ENCODE results near the gene TM2D1.

TM2D1 gene

DNA sequence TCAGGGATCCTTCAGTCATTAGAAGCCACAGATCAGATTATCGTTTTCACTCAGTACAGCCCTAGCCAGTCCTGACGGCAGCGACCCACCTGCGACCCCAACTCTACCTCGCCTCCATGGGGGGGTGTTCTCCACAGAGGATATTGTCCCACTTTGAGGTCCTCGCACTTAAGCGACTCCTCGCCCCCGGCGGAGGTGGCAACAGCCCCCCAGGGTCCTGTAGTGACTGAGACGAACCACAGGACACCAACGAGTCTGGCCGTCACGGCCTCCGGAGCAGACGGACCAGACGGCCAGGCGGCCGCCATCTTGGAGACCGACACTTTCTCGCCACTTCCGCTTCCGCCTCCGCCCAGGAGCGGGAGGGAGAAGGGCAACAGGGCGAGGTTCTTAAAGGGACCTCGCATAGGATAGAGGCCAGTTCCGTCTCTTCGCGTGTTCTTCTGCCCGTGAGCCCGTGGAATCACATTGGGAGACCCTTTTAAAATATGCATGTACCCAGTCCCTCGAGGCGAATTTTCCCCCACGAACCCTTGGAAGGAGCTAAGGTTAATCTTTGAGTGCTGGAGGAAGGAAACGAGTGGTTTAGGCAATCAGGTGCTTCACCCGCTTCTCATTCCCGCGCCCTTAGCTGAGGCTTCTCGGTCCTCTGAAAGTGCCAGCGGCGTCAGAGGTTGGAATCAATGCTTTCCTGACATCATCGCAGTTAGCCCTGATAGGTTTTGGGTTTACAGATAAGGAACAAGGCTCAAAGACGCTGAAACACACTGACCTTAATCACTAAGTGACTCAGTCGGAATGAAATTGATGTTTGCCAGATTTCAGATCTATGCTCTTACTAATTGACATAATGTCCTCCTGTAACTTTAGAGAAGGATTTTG is at the start of gene TM2D1:
Gene TM2D1, minus strand, starts transcription at position 329 of the 882 bp plus-strand sequence. Its CDS starts 21 bp downstream, at position 308.
- TF ChIP-seq, protein P1, sequence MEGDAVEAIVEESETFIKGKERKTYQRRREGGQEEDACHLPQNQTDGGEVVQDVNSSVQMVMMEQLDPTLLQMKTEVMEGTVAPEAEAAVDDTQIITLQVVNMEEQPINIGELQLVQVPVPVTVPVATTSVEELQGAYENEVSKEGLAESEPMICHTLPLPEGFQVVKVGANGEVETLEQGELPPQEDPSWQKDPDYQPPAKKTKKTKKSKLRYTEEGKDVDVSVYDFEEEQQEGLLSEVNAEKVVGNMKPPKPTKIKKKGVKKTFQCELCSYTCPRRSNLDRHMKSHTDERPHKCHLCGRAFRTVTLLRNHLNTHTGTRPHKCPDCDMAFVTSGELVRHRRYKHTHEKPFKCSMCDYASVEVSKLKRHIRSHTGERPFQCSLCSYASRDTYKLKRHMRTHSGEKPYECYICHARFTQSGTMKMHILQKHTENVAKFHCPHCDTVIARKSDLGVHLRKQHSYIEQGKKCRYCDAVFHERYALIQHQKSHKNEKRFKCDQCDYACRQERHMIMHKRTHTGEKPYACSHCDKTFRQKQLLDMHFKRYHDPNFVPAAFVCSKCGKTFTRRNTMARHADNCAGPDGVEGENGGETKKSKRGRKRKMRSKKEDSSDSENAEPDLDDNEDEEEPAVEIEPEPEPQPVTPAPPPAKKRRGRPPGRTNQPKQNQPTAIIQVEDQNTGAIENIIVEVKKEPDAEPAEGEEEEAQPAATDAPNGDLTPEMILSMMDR (IDR thresholded peaks at IDR 0.05; ENCODE audit: insufficient read depth, low read length, missing control alignments): no peak
- ChIA-PET POLR2A (no interaction called here), CTCF (no interaction called here)
- peak; percentile 28 for DNase-seq (ENCODE audit: low read depth, low spot score)
- H3K4me3 ChIP-seq (ENCODE audit: low read depth, low read length): peak within 1 kb of the TSS; percentile 100

DNA sequence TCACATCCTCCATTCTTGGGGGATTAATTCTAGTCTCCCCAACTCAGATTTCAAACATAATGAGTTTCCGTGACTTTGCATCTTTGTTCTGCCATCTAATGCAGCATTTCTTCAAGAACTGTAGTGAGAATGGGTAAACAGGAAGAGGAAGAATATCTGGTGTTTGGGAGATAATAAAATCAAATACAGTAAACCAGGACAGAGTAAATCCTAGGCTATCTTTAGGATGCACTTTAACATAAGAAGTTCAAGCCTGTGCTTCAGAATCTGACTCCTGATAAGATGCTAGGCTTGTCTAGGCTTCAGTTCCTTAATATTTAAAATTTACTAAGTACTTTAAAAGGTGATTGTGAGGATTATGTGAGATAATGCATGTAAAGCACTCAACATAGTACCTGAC is 45.2 kb upstream of the TM2D1 start:
- TF ChIP-seq, protein P1 (IDR thresholded peaks at IDR 0.05; ENCODE audit: insufficient read depth, low read length, missing control alignments): no peak
- CTCF ChIA-PET: interaction anchor here (1.5 to 1.7 kb wide), 2 partner anchors 10 to 83 kb away, joined by 3 to 4 read pairs; no protein-coding TSS in a partner anchor
- no peak overlapping the region for H3K4me3 ChIP-seq (ENCODE audit: low read depth, low read length)
- DNase-seq (ENCODE audit: low read depth, low spot score): no peak
- POLR2A ChIA-PET: no interaction called here

DNA sequence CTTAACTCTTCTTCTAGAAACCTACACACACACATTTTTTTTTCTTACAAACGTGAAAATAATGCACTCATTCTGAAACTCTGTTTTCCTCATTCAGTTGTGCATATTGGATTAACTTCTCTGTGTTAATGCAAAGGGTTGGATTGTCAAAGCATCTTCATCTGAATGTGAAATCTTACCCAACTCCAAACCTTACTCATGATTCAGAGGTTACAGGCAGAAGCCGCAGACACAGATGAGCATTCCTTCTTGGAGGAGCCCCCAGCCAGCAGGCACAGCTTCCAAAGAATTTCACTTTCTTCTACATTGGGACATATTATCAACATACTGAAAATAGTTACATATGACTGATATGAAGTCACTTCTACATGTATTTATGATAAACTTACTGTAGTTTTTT is 33.0 kb upstream of the TM2D1 start:
- H3K4me3 ChIP-seq (ENCODE audit: low read depth, low read length): no peak overlapping the region
- ChIA-PET CTCF (no interaction called here), POLR2A (no interaction called here)
- peak; percentile 9 for DNase-seq (ENCODE audit: low read depth, low spot score)
- TF ChIP-seq, protein P1 (IDR thresholded peaks at IDR 0.05; ENCODE audit: insufficient read depth, low read length, missing control alignments): no peak

DNA sequence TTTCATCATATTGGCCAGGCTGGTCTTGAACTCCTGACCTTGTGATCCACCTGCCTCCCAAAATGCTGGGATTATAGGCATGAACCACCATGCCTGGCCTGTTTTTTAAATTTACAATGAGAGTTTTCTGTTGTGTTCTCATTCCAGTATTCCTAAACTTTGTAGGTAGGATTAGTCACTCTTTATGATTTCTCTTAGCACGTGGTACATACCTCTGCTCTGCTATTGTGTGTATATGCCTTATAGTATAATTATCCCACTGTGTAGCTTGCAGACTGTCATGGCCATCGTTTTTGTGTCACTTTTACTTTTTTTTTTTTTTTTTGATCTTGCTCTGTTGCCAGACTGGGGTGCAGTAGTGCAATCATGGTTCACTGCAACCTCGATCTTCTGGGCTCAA is 31.8 kb upstream of the TM2D1 start:
- TF ChIP-seq, protein P1 (IDR thresholded peaks at IDR 0.05; ENCODE audit: insufficient read depth, low read length, missing control alignments): no peak
- no peak for DNase-seq (ENCODE audit: low read depth, low spot score)
- H3K4me3 ChIP-seq (ENCODE audit: low read depth, low read length): no peak overlapping the region
- ChIA-PET CTCF (no interaction called here), POLR2A (no interaction called here)

DNA sequence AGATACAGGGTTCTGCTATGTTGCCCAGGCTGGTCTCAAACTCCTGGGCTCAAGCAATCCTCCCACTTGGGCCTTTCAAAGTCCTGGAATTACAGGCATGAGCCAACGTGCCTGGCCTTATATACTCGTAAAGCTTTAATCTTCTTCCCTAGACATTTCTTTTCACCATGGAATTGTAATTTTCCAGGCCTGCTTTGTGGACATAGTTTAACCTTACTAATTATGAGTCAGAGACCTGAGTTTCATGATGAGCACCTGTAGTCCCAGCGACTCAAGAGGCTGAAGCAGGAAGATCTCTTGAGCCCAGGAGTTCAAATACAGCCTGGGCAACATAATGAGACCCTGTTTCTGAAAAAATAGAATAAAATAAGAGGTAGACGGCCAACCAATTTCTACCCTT is 29.6 kb upstream of the TM2D1 start:
- H3K4me3 ChIP-seq (ENCODE audit: low read depth, low read length): no peak overlapping the region
- ChIA-PET CTCF (no interaction called here), POLR2A (no interaction called here)
- TF ChIP-seq, protein P1 (IDR thresholded peaks at IDR 0.05; ENCODE audit: insufficient read depth, low read length, missing control alignments): no peak
- DNase-seq (ENCODE audit: low read depth, low spot score): no peak

DNA sequence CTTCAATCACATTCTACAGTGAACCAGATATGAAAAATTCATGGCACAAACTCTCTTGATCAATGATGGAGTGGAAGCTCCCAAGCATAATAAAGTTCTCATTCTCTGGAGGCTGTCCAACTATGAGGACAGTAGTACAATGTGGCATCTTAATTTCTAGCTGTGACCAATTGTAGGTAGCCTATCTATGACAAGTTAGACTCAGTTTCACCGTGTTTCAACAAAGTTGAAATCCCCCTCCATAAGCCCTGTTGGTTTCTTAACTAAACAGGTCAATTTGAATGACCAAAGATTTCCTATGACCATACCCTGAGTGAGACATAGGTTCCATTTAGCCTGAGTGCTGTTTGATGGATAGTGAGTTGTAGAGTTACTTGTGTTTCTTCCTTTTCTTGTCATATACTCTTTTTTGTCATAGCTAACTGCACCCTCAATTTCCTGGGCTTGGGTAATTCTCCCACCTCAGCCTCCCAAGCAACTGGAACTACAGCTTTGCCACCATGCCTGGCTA is 29.1 kb upstream of the TM2D1 start:
- ChIA-PET CTCF (no interaction called here), POLR2A (no interaction called here)
- TF ChIP-seq, protein P1 (IDR thresholded peaks at IDR 0.05; ENCODE audit: insufficient read depth, low read length, missing control alignments): no peak
- DNase-seq (ENCODE audit: low read depth, low spot score): no peak
- no peak overlapping the region for H3K4me3 ChIP-seq (ENCODE audit: low read depth, low read length)

All from AG04449 (cell line).